Esophagus muscularis mucosa (tissue), 4 donors: Measurements from ENCODE around the gene ABTB2. TPM values are rescaled to one million over a fixed set of nuclear protein-coding genes. Genes with fewer than 3 reads are reported as not detected.

ENCODE experiments used
- DNase-seq: peaks from one replicate; pipeline ENCODE4 v3.0.0-alpha.2; 2017; ENCODE audit errors: extremely low spot score
- H3K27ac ChIP-seq, 4 donors: fragments of 200-600 bp; sonication (generic); replicated peaks in 1 of 4; 1 replicate in 3 of 4; 2 replicates in 1 of 4; pipeline ENCODE4 v1.5.1; 2016 to 2019; ENCODE audit warnings: mild to moderate bottlenecking in 1 of 4
- H3K27me3 ChIP-seq, 4 donors: fragments of 200-600 bp; sonication (generic); one replicate each; pipeline versions ENCODE4 v1.5.1 to v1.6.0; 2016 to 2019
- H3K36me3 ChIP-seq, 4 donors: fragments of 200-600 bp; sonication (generic); one replicate each; pipeline ENCODE4 v1.5.1; 2016 to 2019
- H3K4me1 ChIP-seq, 4 donors: fragments of 200-600 bp; sonication (generic); one replicate each; pipeline ENCODE4 v1.5.1; 2016 to 2019
- H3K4me3 ChIP-seq, 4 donors: fragments of 200-600 bp; sonication (generic); 1 replicate in 2 of 4; 2 replicates in 2 of 4; pipeline ENCODE4 v1.5.1; 2016 to 2019; ENCODE audit warnings: mild to moderate bottlenecking in 4 of 4, moderate library complexity in 1 of 4
- H3K9me3 ChIP-seq, 4 donors: fragments of 200-600 bp; sonication (generic); 1 replicate in 3 of 4; 2 replicates in 1 of 4; pipeline ENCODE4 v1.5.1; 2016 to 2019
- EP300 ChIP-seq: sonication (generic); formaldehyde crosslinking; IDR thresholded peaks from one replicate; pipeline ENCODE4 v1.6.1; 2017; ENCODE audit warnings: antibody characterized with exemption
- POLR2A ChIP-seq: fragments of 450-650 bp; IDR thresholded peaks from one replicate; pipeline ENCODE4 v1.6.1; 2017; ENCODE audit warnings: antibody characterized with exemption, moderate library complexity, mild to moderate bottlenecking, low read depth
- POLR2AphosphoS5 ChIP-seq, 2 donors: sonication (generic); formaldehyde crosslinking; IDR thresholded peaks; one replicate each; pipeline ENCODE4 v1.6.1; 2017; ENCODE audit warnings: antibody characterized with exemption in 2 of 2
- WGBS: methylation state at CpG from one replicate; pipeline ENCODE4 v1.1.5; 2018; 5-methylcytosine and 5-hydroxymethylcytosine counted together
- intact Hi-C: fragments of 100-400 bp; cut with DNase I; formaldehyde crosslinking; loops from one replicate; pipeline ENCODE4 v1.15.1; 2023
- total RNA-seq, 4 donors: library from RNA; depleted of rRNA; stranded (reverse); fragments of >200 nt; gene quantifications; one replicate each; pipeline versions ENCODE4 v1.1.0 to v1.2.1, GENCODE V29; 2016
- TF ChIP-seq, protein P1 (sequence below), 3 experiments: fragments of 200-600 bp in 2 of 3; fragments of 450-650 bp in 1 of 3; sonication (generic) in 2 of 3; IDR thresholded peaks; one replicate each; pipeline ENCODE4 v1.5.1; 2017 to 2019; ENCODE audit warnings: antibody characterized with exemption in 3 of 3, mild to moderate bottlenecking in 2 of 3, moderate library complexity in 1 of 3

ABTB2 gene
- total RNA-seq, 4 donors from 2014 or later = 5.0 to 8.0 (median 7.2) TPM

DNA sequence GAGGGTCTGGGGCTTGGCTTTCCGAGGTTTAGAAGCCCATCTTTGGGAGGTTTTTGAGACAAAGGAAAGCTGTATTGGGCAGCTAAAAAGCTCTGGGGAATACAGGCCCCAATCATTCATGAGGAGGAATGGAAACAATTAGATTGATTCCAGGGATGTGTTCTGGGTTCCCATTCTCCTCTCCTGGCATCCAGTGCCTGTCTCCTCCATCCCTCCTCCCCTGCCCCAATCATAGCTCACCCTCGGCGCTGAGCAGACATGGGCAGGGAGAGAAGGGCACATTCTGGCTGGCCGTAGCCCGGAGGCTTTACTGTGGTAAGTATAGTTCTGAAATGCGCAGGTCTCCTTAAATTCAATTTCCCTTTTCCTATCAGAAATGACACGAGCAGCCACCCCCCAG, 42.4 kb downstream of the ABTB2 start:
- intact Hi-C loops = no loop called here
- Histone ChIP-seq H3K9me3 (no peaks in the 10 kb centered on the region), H3K27ac (no peak overlapping the region), H3K4me3 (no peak overlapping the region), H3K36me3 (no peaks in the 10 kb centered on the region), H3K4me1 (peaks cover 23 to 36% (median 29%) of the 10 kb centered on the region in 4 donors), H3K27me3 (no peaks in the 10 kb centered on the region)
- 93% methylated on average over 7 of the region's 7 CpGs for WGBS
- DNase-seq = no peak
- TF ChIP-seq POLR2A = no peak
- TF ChIP-seq EP300 = no peak
- TF ChIP-seq, protein P1, sequence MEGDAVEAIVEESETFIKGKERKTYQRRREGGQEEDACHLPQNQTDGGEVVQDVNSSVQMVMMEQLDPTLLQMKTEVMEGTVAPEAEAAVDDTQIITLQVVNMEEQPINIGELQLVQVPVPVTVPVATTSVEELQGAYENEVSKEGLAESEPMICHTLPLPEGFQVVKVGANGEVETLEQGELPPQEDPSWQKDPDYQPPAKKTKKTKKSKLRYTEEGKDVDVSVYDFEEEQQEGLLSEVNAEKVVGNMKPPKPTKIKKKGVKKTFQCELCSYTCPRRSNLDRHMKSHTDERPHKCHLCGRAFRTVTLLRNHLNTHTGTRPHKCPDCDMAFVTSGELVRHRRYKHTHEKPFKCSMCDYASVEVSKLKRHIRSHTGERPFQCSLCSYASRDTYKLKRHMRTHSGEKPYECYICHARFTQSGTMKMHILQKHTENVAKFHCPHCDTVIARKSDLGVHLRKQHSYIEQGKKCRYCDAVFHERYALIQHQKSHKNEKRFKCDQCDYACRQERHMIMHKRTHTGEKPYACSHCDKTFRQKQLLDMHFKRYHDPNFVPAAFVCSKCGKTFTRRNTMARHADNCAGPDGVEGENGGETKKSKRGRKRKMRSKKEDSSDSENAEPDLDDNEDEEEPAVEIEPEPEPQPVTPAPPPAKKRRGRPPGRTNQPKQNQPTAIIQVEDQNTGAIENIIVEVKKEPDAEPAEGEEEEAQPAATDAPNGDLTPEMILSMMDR (IDR thresholded peaks at IDR 0.05) = no peak
- TF ChIP-seq POLR2AphosphoS5 (IDR thresholded peaks at IDR 0.05) = no peak

DNA sequence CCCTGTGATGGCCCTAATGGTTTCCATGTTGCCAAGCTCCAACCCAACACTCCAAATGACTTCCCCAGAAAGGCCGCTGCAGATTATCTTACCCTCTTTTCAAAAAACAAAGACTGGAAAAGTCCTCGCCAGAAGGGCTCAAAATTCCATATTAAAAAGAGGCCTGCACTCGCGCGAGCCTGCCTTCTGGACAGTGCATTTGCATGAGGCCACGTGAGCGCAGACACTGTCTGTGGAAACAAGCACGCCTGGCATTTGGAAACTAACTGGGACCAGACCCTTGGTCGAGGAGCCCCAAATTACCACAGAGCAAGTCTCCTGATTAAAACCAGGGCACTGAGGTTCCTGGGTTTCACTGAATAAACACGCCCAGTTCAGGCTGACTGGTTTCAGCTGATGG, 42.9 kb downstream of the ABTB2 start:
- TF ChIP-seq POLR2A (no peak), POLR2AphosphoS5 (IDR thresholded peaks at IDR 0.05) (no peak), EP300 (no peak)
- TF ChIP-seq, protein P1 (IDR thresholded peaks at IDR 0.05) = no peak

DNA sequence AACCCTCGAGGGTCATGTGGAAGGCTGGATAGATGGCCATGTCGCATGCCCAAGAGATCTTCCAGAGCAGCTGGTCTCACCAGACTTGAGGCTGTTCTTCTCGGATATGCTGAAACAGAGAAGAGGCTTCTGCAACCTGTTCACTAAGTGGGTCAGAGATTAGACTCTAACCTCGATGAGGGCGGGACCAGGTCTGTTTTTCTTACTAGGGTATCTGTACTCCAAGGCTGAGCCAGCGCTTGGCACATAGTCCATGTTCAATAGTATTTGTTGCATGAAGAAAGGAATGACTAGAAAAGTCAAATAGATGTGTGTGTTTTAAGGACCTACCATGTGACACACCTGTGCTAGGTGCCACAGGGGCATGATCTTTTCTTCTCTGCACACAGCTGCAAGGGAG, 43.6 kb downstream of the ABTB2 start:
- H3K27ac ChIP-seq = no peak overlapping the region
- no peak overlapping the region for H3K4me3 ChIP-seq
- no peak for TF ChIP-seq EP300
- TF ChIP-seq, protein P1 (IDR thresholded peaks at IDR 0.05) = no peak
- TF ChIP-seq POLR2A = no peak
- TF ChIP-seq POLR2AphosphoS5 (IDR thresholded peaks at IDR 0.05) = no peak
- no peaks in the 10 kb centered on the region for H3K27me3 ChIP-seq
- no peak for DNase-seq
- H3K36me3 ChIP-seq = no peaks in the 10 kb centered on the region
- WGBS = 98% methylated on average over 6 of the region's 6 CpGs
- peaks cover 24 to 37% (median 33%) of the 10 kb centered on the region in 4 donors for H3K4me1 ChIP-seq
- H3K9me3 ChIP-seq = no peaks in the 10 kb centered on the region
- intact Hi-C loops = no loop called here

More for the DNA sequence above, 42.9 kb downstream of the ABTB2 start:
- Histone ChIP-seq H3K27ac (no peak overlapping the region), H3K9me3 (no peaks in the 10 kb centered on the region), H3K4me3 (no peak overlapping the region), H3K36me3 (no peaks in the 10 kb centered on the region), H3K27me3 (no peaks in the 10 kb centered on the region), H3K4me1 (peaks cover 24 to 41% (median 32%) of the 10 kb centered on the region in 4 donors)
- 96% methylated on average over 10 of the region's 10 CpGs for WGBS
- DNase-seq = no peak
- intact Hi-C loops = no loop called here

DNA sequence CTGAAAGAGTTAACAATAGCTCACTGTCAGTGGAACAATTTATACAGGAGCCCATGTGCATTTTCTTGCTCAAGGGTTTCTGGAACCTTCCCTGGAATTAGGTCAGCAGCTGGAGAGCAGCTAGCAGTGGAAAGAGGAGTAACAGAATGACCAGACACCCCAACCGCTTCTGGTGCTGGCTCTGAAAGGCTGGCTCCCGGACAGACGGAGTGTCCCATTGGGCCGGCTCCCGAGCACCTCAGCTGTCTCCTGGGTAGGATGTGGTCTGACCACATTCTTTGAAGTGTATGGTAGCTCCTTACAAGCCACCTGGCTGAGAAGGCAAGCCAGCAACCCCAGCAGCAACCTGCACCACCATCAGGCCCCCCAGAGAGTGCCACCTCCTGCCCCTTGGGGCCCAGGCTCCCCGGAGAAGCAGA, 44.7 kb downstream of the ABTB2 start:
- no peak overlapping the region for H3K27ac ChIP-seq
- DNase-seq = no peak
- H3K9me3 ChIP-seq = no peaks in the 10 kb centered on the region
- WGBS = 62% methylated on average over 6 of the region's 6 CpGs
- H3K36me3 ChIP-seq = no peaks in the 10 kb centered on the region
- H3K4me3 ChIP-seq = no peak overlapping the region
- TF ChIP-seq EP300 = no peak
- TF ChIP-seq, protein P1 (IDR thresholded peaks at IDR 0.05) = no peak
- no peak for TF ChIP-seq POLR2A
- no peak for TF ChIP-seq POLR2AphosphoS5 (IDR thresholded peaks at IDR 0.05)
- intact Hi-C loops = no loop called here
- H3K27me3 ChIP-seq = no peaks in the 10 kb centered on the region
- H3K4me1 ChIP-seq = peaks cover 17 to 33% (median 28%) of the 10 kb centered on the region in 4 donors

DNA sequence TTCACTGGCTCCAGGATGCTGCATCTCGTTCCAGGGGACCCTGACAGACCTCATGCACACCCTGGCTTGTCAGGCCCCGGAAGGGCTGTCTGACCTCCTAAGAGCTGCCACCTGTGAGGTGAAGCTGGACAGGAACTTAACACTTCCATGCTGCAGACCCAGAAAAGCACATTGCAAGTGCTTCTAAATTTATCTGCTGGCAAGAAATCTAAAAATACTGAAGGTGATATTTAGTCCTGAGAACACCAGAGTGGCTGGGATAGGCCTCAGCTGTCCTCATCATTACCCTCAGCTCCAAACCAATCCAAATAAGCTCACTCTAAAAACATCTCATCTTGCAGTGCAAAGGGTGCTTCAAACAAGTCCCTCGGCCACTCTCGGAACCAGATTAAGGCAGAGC, 46.7 kb downstream of the ABTB2 start:
- Histone ChIP-seq H3K9me3 (no peaks in the 10 kb centered on the region), H3K4me3 (no peak overlapping the region), H3K27ac (peak overlapping the region; percentile 22 to 51 (median 38)), H3K4me1 (peaks cover 17 to 32% (median 23%) of the 10 kb centered on the region in 4 donors), H3K27me3 (no peaks in the 10 kb centered on the region), H3K36me3 (no peaks in the 10 kb centered on the region)
- 37% methylated on average over 4 of the region's 4 CpGs for WGBS
- TF ChIP-seq POLR2A = no peak
- TF ChIP-seq, protein P1 (IDR thresholded peaks at IDR 0.05) = no peak
- TF ChIP-seq POLR2AphosphoS5 (IDR thresholded peaks at IDR 0.05) = no peak
- TF ChIP-seq EP300 = no peak
- no peak for DNase-seq
- intact Hi-C loops = no loop called here
